Osteocyte (in vitro differentiated cells): Measurements from ENCODE around the gene ZBTB22. TPM values are rescaled to one million over a fixed set of nuclear protein-coding genes. Genes with fewer than 3 reads are reported as not detected.
"Not testable (repeated sequence)": the region's sequence is repeated elsewhere in the genome, so short reads cannot be mapped to it uniquely, and the experiment has no call there.

Source experiments
- DNase-seq: peaks from one replicate; pipeline ENCODE4 v3.0.0; 2021; ENCODE audit warnings: mixed read lengths; ENCODE audit not compliant: unreplicated experiment; ENCODE audit errors: extremely low spot score
- H3K27ac Mint-ChIP-seq: one replicate; pipeline ENCODE4 v1.8.0; 2021; ENCODE audit warnings: mild to moderate bottlenecking, mixed read lengths; ENCODE audit not compliant: unreplicated experiment
- H3K27me3 Mint-ChIP-seq: one replicate; pipeline ENCODE4 v1.8.0; 2021; ENCODE audit warnings: mixed read lengths; ENCODE audit not compliant: unreplicated experiment
- H3K36me3 Mint-ChIP-seq: one replicate; pipeline ENCODE4 v1.8.0; 2021; ENCODE audit warnings: mixed read lengths; ENCODE audit not compliant: unreplicated experiment
- H3K4me1 Mint-ChIP-seq: one replicate; pipeline ENCODE4 v1.8.0; 2021; ENCODE audit warnings: mixed read lengths; ENCODE audit not compliant: unreplicated experiment
- H3K4me3 Mint-ChIP-seq: one replicate; pipeline ENCODE4 v1.8.0; 2021; ENCODE audit warnings: mild to moderate bottlenecking, moderate library complexity, mixed read lengths; ENCODE audit not compliant: unreplicated experiment
- H3K9me3 Mint-ChIP-seq: one replicate; pipeline ENCODE4 v1.8.0; 2021; ENCODE audit warnings: mixed read lengths; ENCODE audit not compliant: unreplicated experiment
- CTCF ChIP-seq: fragments of 200-600 bp; sonication (generic); IDR thresholded peaks from 2 replicates; pipeline ENCODE4 v1.5.0; 2021; ENCODE audit warnings: antibody characterized with exemption, mild to moderate bottlenecking, moderate library complexity
- long read RNA-seq: library from polyadenylated mRNA; unstranded; transcript quantifications from one replicate; pipeline ENCODE4 v2.0.0, GENCODE V29; 2021
- total RNA-seq: library from RNA; stranded (reverse); gene quantifications from 2 replicates; pipeline ENCODE4 v1.2.1, GENCODE V29; 2021

Gene ZBTB22
- 29.3 and 30.6 TPM in 2 replicates for total RNA-seq
- long read RNA-seq = 0 reads

- no peaks in the 10 kb centered on the region for H3K9me3 Mint-ChIP-seq
- H3K4me3 Mint-ChIP-seq = peak within 1 kb of the TSS; percentile 95
- no peak for TF ChIP-seq CTCF
- peak; percentile 98 for DNase-seq
- H3K27ac Mint-ChIP-seq = peak within 1 kb of the TSS; percentile 99
- H3K36me3 Mint-ChIP-seq = peaks cover 20% of the 10 kb centered on the region
- H3K4me1 Mint-ChIP-seq = peaks cover 63% of the 10 kb centered on the region
- H3K27me3 Mint-ChIP-seq = no peaks in the 10 kb centered on the region
Measured at GRCh38 chr6:33317669-33318425, at the start of gene ZBTB22. TSS of gene ZBTB22 (minus strand) at chr6:33317744. CDS start at chr6:33316916, 828 bp downstream.

- no peak overlapping the region for H3K27ac Mint-ChIP-seq
- H3K27me3 Mint-ChIP-seq = peaks cover 5% of the 10 kb centered on the region
- no peaks in the 10 kb centered on the region for H3K36me3 Mint-ChIP-seq
- H3K9me3 Mint-ChIP-seq = no peaks in the 10 kb centered on the region
- H3K4me3 Mint-ChIP-seq = no peak overlapping the region
- TF ChIP-seq CTCF = no peak
- no peak for DNase-seq
- H3K4me1 Mint-ChIP-seq = peaks cover 3% of the 10 kb centered on the region
Measured at GRCh38 chr6:33367009-33367714, 49.6 kb upstream of the ZBTB22 start.

GRCh38 chr6:33365206-33365971, 47.8 kb upstream of the ZBTB22 start:
- H3K9me3 Mint-ChIP-seq, H3K4me1 Mint-ChIP-seq, H3K27ac Mint-ChIP-seq, H3K36me3 Mint-ChIP-seq, DNase-seq, H3K4me3 Mint-ChIP-seq: not testable (repeated sequence)
- H3K27me3 Mint-ChIP-seq = peaks cover 16% of the 10 kb centered on the region

GRCh38 chr6:33364475-33365205, 47.1 kb upstream of the ZBTB22 start:
- DNase-seq, H3K9me3 Mint-ChIP-seq, H3K27ac Mint-ChIP-seq, H3K4me1 Mint-ChIP-seq, H3K4me3 Mint-ChIP-seq, H3K36me3 Mint-ChIP-seq: not testable (repeated sequence)
- peaks cover 23% of the 10 kb centered on the region for H3K27me3 Mint-ChIP-seq

GRCh38 chr6:33363486-33363885, 45.9 kb upstream of the ZBTB22 start:
- not testable (repeated sequence) for H3K9me3 Mint-ChIP-seq, DNase-seq, H3K4me1 Mint-ChIP-seq, H3K4me3 Mint-ChIP-seq, H3K36me3 Mint-ChIP-seq, H3K27ac Mint-ChIP-seq
- H3K27me3 Mint-ChIP-seq = peaks cover 31% of the 10 kb centered on the region

GRCh38 chr6:33359331-33359730, 41.8 kb upstream of the ZBTB22 start:
- TF ChIP-seq CTCF = no peak
- Mint-ChIP-seq H3K36me3 (no peaks in the 10 kb centered on the region), H3K4me1 (no peaks in the 10 kb centered on the region), H3K27ac (no peak overlapping the region), H3K27me3 (peaks cover 50% of the 10 kb centered on the region), H3K4me3 (no peak overlapping the region), H3K9me3 (no peaks in the 10 kb centered on the region)
- DNase-seq = no peak

- not testable (repeated sequence) for H3K27ac Mint-ChIP-seq, H3K4me1 Mint-ChIP-seq, H3K9me3 Mint-ChIP-seq, DNase-seq, H3K4me3 Mint-ChIP-seq, H3K36me3 Mint-ChIP-seq
- H3K27me3 Mint-ChIP-seq = peaks cover 56% of the 10 kb centered on the region
Measured at GRCh38 chr6:33357160-33357871, 39.8 kb upstream of the ZBTB22 start.
